GM18909 (cell line): Measurements from ENCODE around the gene KCNS3.

ENCODE experiments used
- ATAC-seq: cut with Tn5 transposase; IDR thresholded peaks from one replicate; pipeline ENCODE4 v1.9.1; 2021; ENCODE audit warnings: mild to moderate bottlenecking; ENCODE audit not compliant: unreplicated experiment, poor library complexity

Gene KCNS3

DNA sequence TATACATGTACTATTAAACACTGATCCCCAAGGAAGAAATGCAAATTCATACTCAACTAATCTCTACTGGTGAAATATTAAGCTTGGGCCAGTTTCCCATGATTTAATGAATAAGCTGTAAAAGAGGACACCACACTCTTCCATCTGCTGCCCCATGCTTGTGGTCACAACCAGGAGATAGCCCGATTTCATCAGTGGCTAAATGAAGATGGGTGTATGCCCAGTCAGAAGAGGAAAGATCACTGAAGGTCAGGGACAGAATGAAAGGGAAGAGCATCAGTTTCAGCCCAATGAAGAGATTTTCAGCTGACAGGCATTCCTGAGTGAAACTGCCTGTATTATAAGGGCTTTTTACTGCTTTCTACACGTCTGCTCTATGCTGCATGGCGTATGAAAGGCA lies 103.5 kb downstream of the KCNS3 start:
- no peak for ATAC-seq
